Activated T-cell treated with anti-CD3 and anti-CD28 coated beads, Interleukin-2, amount 50 U/mL, for 1 hour (primary cell): Measurements from ENCODE around the gene CNTN4.

Experiments used
- DNase-seq: peaks from one replicate; pipeline ENCODE4 v3.0.0-alpha.2; 2020

CNTN4 gene

GRCh38 chr3:3081381-3082233 lies 982.9 kb downstream of the CNTN4 start:
- DNase-seq: no peak

GRCh38 chr3:3082234-3082924 lies 983.7 kb downstream of the CNTN4 start:
- no peak for DNase-seq

GRCh38 chr3:3084890-3085289 lies 986.2 kb downstream of the CNTN4 start:
- DNase-seq: no peak

- no peak for DNase-seq
Observed at GRCh38 chr3:3085782-3086181, 987.1 kb downstream of the CNTN4 start.

- DNase-seq: no peak
Observed at GRCh38 chr3:3086239-3086638, 987.6 kb downstream of the CNTN4 start.

GRCh38 chr3:3087279-3087678 lies 988.6 kb downstream of the CNTN4 start:
- DNase-seq: no peak

GRCh38 chr3:3087716-3088465 lies 989.2 kb downstream of the CNTN4 start:
- no peak for DNase-seq

GRCh38 chr3:3089017-3089416 lies 990.4 kb downstream of the CNTN4 start:
- no peak for DNase-seq

GRCh38 chr3:3097958-3098357 lies 999.3 kb downstream of the CNTN4 start:
- no peak for DNase-seq

- DNase-seq: no peak
Observed at GRCh38 chr3:3101660-3102458, 1003.2 kb downstream of the CNTN4 start.

GRCh38 chr3:3102751-3103150 lies 1004.1 kb downstream of the CNTN4 start:
- no peak for DNase-seq

- no peak for DNase-seq
Observed at GRCh38 chr3:3105246-3105645, 1006.6 kb downstream of the CNTN4 start.

GRCh38 chr3:3105815-3106214 lies 1007.1 kb downstream of the CNTN4 start:
- no peak for DNase-seq

GRCh38 chr3:3107181-3107580 lies 1008.5 kb downstream of the CNTN4 start:
- DNase-seq: no peak
